Stimulated activated CD8-positive, alpha-beta memory T cell treated with anti-CD3 and anti-CD28 coated beads, Interleukin-7, amount 100 ng/mL, for 4 hours (primary cell): ENCODE data around the gene FAF1.

Experiments
- DNase-seq, 2 donors: peaks; one replicate each; pipeline ENCODE4 v3.0.0-alpha.2; 2020; ENCODE audit warnings: low read depth in 2 of 2

The FAF1 gene

GRCh38 chr1:50978144-50978851, 18.2 kb upstream of the FAF1 start:
- DNase-seq: peak in 1 of 2 donors; percentile 17

- DNase-seq: no peak
Observed at GRCh38 chr1:50977575-50978143, 17.6 kb upstream of the FAF1 start.

- DNase-seq: peak in 1 of 2 donors; percentile 10
Observed at GRCh38 chr1:50976890-50977574, 17.0 kb upstream of the FAF1 start.

GRCh38 chr1:50976111-50976889, 16.2 kb upstream of the FAF1 start:
- DNase-seq: no peak

GRCh38 chr1:50975436-50975835, 15.4 kb upstream of the FAF1 start:
- DNase-seq: no peak

- no peak for DNase-seq
Observed at GRCh38 chr1:50974618-50974935, 14.5 kb upstream of the FAF1 start.

GRCh38 chr1:50973875-50974617, 14.0 kb upstream of the FAF1 start:
- no peak for DNase-seq

- DNase-seq: no peak
Observed at GRCh38 chr1:50973255-50973654, 13.2 kb upstream of the FAF1 start.

GRCh38 chr1:50972766-50973165, 12.7 kb upstream of the FAF1 start:
- no peak for DNase-seq

GRCh38 chr1:50971748-50972305, 11.8 kb upstream of the FAF1 start:
- DNase-seq: no peak

GRCh38 chr1:50970931-50971582, 11.0 kb upstream of the FAF1 start:
- DNase-seq: no peak

GRCh38 chr1:50970509-50970887, 10.4 kb upstream of the FAF1 start:
- no peak for DNase-seq

GRCh38 chr1:50969611-50970508, 9.8 kb upstream of the FAF1 start, which contains the start of gene CDKN2C:
Gene CDKN2C, plus strand, starts transcription at chr1:50970245. Its CDS starts 124 bp downstream, at chr1:50970369.
- DNase-seq: peak in 1 of 2 donors; percentile 29

GRCh38 chr1:50968821-50969610, 8.9 kb upstream of the FAF1 start:
- DNase-seq: peak in 1 of 2 donors; percentile 47

- DNase-seq: peak; percentile 62 to 81
Observed at GRCh38 chr1:50968158-50968820, 8.2 kb upstream of the FAF1 start.

GRCh38 chr1:50967416-50968157, 7.5 kb upstream of the FAF1 start:
- DNase-seq: no peak

- DNase-seq: no peak
Observed at GRCh38 chr1:50966991-50967390, 6.9 kb upstream of the FAF1 start.

- no peak for DNase-seq
Observed at GRCh38 chr1:50964863-50965262, 4.8 kb upstream of the FAF1 start.
